Measurements from ENCODE around the gene TPSG1.

TPSG1 gene

DNA sequence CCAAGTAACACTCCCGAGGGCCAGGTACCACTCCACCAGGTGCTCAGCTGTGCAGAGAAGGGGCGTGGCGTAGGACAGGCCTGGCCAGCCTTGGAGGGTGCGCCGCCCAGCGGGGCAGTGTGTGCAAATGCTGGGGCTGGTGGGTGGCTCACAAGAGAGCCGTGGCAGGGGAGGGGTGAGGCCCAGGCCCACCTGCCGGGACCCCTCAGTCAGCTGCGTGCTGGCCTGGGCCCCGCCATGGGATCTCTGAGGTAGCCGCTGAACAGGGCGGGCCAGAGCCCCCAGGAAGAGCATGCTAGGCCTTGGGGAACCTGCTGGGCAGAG, 8.8 kb downstream of the TPSG1 start:
- H3K4me1 ChIP-seq (ENCODE audit: control insufficient read depth in 5 of 5, insufficient read depth in 5 of 5, low read length in 5 of 5) = no peaks in the 10 kb centered on the region
- H3K4me3 ChIP-seq (ENCODE audit: low read depth in 1 of 5, low read length in 5 of 5) = no peak overlapping the region
- H3K9me3 ChIP-seq (ENCODE audit: control insufficient read depth in 5 of 5, low read length in 5 of 5) = no peaks in the 10 kb centered on the region
- H3K9ac ChIP-seq (ENCODE audit: low read length in 5 of 5) = no peak overlapping the region
- no peaks in the 10 kb centered on the region for H3K36me3 ChIP-seq (ENCODE audit: control insufficient read depth in 5 of 5, insufficient read depth in 5 of 5, low read length in 5 of 5)
- H3K27ac ChIP-seq (ENCODE audit: low read depth, low read length) = no peak overlapping the region
- peaks cover 0 to 13% (median 2%) of the 10 kb centered on the region in 5 donors for H3K27me3 ChIP-seq (ENCODE audit: control insufficient read depth in 5 of 5, insufficient read depth in 4 of 5, low read length in 5 of 5)

DNA sequence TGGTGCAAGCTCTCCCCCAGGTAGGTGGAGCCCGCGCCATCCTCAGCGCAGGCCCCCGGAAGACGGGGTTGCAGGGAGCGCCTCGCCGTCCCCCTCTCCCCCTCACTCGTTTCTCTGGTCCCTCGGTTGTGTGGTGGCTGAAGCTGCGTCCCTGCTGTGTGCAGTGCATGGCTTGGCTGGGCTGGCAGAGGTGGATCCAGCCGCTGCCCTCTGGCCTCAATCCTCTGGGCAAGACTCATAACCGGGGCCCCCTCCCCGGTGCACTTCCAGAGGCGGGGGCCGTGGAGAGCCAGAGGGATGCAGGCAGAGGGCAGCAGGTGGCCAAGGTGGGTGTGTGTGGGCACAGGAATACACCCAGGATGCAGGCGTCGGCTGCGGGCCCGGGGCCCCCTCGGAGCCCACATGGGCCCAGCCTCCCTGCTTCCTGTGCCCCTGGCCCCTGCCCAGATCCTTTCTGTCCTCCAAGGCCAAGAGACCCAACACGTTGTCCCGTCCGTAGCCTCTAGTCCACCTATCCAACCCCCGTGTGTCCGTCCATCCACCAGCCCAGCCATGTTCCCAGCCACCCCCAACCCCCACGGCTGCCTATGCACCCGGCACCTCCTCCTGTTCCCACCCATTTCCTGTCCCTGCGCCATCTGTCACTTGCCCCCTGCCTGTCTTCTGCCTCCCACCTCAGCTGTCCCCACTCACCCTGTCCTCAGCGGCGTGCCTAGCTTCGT, 9.3 kb downstream of the TPSG1 start:
- no peak overlapping the region for H3K4me3 ChIP-seq (ENCODE audit: low read depth in 1 of 5, low read length in 5 of 5)
- no peak overlapping the region for H3K27ac ChIP-seq (ENCODE audit: low read depth, low read length)
- no peak overlapping the region for H3K9ac ChIP-seq (ENCODE audit: low read length in 5 of 5)
- no peaks in the 10 kb centered on the region for H3K36me3 ChIP-seq (ENCODE audit: control insufficient read depth in 5 of 5, insufficient read depth in 5 of 5, low read length in 5 of 5)
- peaks cover 0 to 13% (median 2%) of the 10 kb centered on the region in 5 donors for H3K27me3 ChIP-seq (ENCODE audit: control insufficient read depth in 5 of 5, insufficient read depth in 4 of 5, low read length in 5 of 5)
- H3K9me3 ChIP-seq (ENCODE audit: control insufficient read depth in 5 of 5, low read length in 5 of 5) = no peaks in the 10 kb centered on the region
- no peaks in the 10 kb centered on the region for H3K4me1 ChIP-seq (ENCODE audit: control insufficient read depth in 5 of 5, insufficient read depth in 5 of 5, low read length in 5 of 5)

DNA sequence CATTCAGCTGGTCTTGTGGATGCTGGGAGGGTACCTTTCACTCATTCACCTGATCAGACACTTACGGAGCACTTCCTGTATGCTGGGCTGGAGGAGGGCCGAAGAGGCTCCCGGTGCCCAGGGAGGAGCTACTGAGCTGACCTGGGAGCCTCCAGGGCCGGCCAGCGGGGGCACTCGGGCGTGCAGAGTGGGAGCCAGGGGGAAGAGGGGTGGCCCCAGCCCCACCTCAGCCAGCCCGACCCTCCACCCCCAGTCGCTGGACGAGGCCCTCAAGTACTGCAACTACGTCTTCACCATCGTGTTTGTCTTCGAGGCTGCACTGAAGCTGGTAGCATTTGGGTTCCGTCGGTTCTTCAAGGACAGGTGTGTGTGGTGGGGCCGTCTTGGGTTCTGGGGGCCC, 10.3 kb downstream of the TPSG1 start:
- H3K27me3 ChIP-seq (ENCODE audit: control insufficient read depth in 5 of 5, insufficient read depth in 4 of 5, low read length in 5 of 5) = peaks cover 0 to 13% (median 2%) of the 10 kb centered on the region in 5 donors
- no peak overlapping the region for H3K27ac ChIP-seq (ENCODE audit: low read depth, low read length)
- no peaks in the 10 kb centered on the region for H3K4me1 ChIP-seq (ENCODE audit: control insufficient read depth in 5 of 5, insufficient read depth in 5 of 5, low read length in 5 of 5)
- no peaks in the 10 kb centered on the region for H3K9me3 ChIP-seq (ENCODE audit: control insufficient read depth in 5 of 5, low read length in 5 of 5)
- no peak overlapping the region for H3K4me3 ChIP-seq (ENCODE audit: low read depth in 1 of 5, low read length in 5 of 5)
- no peaks in the 10 kb centered on the region for H3K36me3 ChIP-seq (ENCODE audit: control insufficient read depth in 5 of 5, insufficient read depth in 5 of 5, low read length in 5 of 5)
- H3K9ac ChIP-seq (ENCODE audit: low read length in 5 of 5) = no peak overlapping the region

DNA sequence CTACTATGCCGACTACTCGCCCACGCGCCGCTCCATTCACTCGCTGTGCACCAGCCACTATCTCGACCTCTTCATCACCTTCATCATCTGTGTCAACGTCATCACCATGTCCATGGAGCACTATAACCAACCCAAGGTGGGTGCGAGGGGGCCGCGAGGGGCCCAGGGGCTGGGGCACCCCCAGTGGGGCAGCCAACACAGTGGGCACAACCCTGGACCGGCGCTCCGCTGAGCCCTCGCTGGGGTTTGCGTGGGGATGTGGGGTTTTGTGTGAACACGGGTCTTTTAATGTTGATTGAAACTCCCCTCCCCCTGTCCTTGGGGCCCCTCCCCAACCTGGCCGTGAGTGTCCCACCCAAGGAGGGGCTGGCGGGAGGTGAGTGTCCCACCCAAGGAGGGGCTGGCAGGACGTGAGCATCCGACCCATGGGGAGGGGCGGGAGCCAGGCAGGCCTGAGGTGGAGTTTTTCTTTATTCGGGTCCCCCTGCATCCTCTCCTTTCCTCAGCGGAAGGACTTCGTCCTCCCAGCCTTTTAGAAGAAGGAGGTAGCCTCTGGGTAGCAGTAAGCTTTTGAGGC, 11.2 kb downstream of the TPSG1 start:
- Histone ChIP-seq H3K27ac (ENCODE audit: low read depth, low read length) (no peak overlapping the region), H3K27me3 (ENCODE audit: control insufficient read depth in 5 of 5, insufficient read depth in 4 of 5, low read length in 5 of 5) (peaks cover 0 to 13% (median 2%) of the 10 kb centered on the region in 5 donors), H3K9me3 (ENCODE audit: control insufficient read depth in 5 of 5, low read length in 5 of 5) (no peaks in the 10 kb centered on the region), H3K4me3 (ENCODE audit: low read depth in 1 of 5, low read length in 5 of 5) (no peak overlapping the region), H3K9ac (ENCODE audit: low read length in 5 of 5) (no peak overlapping the region), H3K4me1 (ENCODE audit: control insufficient read depth in 5 of 5, insufficient read depth in 5 of 5, low read length in 5 of 5) (no peaks in the 10 kb centered on the region), H3K36me3 (ENCODE audit: control insufficient read depth in 5 of 5, insufficient read depth in 5 of 5, low read length in 5 of 5) (no peaks in the 10 kb centered on the region)

DNA sequence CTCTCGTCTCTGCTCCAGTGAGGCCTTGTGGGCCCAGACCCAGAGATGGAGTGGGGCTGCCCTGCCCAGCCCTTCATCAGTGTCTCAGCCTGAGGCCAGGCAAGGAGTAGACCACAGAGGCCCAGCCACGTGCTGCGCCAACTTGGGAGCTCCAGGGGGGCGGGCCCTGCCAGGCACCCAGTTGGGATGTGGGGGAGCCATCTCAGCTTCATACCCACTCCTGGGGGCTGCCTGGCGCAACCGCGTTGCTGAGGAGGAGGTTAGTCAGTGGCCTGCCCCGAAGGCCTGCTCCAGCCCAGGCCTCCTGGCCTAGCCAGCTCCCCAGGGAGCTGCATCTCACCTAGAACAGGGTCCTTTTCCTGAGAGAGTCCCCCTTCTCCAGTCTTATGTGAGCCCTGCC, 11.8 kb downstream of the TPSG1 start:
- no peaks in the 10 kb centered on the region for H3K9me3 ChIP-seq (ENCODE audit: control insufficient read depth in 5 of 5, low read length in 5 of 5)
- no peaks in the 10 kb centered on the region for H3K36me3 ChIP-seq (ENCODE audit: control insufficient read depth in 5 of 5, insufficient read depth in 5 of 5, low read length in 5 of 5)
- H3K27me3 ChIP-seq (ENCODE audit: control insufficient read depth in 5 of 5, insufficient read depth in 4 of 5, low read length in 5 of 5) = peaks cover 0 to 12% (median 2%) of the 10 kb centered on the region in 5 donors
- no peak overlapping the region for H3K4me3 ChIP-seq (ENCODE audit: low read depth in 1 of 5, low read length in 5 of 5)
- no peaks in the 10 kb centered on the region for H3K4me1 ChIP-seq (ENCODE audit: control insufficient read depth in 5 of 5, insufficient read depth in 5 of 5, low read length in 5 of 5)
- H3K27ac ChIP-seq (ENCODE audit: low read depth, low read length) = no peak overlapping the region
- no peak overlapping the region for H3K9ac ChIP-seq (ENCODE audit: low read length in 5 of 5)

DNA sequence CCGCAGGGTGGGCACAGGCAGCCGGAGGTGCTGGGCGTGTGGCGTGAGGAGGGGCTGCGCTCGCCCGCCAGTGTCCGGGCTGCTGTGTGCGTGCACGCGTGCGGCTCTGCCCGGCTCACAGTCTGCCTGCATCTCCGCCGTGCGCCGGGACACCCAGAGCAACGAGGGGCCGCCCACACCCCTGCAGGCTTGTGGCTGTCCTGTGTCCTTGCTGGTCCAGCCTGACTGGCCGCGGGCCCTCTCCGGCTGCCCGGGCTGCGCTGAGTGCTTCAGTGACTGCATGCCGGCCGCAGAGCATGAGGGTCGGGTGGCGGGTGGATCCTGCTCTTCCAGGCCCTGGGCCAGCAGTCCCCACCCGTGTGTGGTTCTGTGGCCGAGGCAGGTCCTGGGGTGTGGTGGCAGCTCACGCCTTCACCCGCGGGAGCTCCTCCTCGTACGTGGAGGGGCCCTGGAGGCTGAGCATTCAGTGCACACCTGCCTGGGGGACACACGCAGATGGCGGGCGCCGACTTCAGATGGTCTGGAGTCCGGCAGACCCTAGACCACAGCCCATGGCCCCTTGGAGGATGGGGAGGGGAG, 12.4 kb downstream of the TPSG1 start:
- Histone ChIP-seq H3K36me3 (ENCODE audit: control insufficient read depth in 5 of 5, insufficient read depth in 5 of 5, low read length in 5 of 5) (no peaks in the 10 kb centered on the region), H3K27ac (ENCODE audit: low read depth, low read length) (no peak overlapping the region), H3K27me3 (ENCODE audit: control insufficient read depth in 5 of 5, insufficient read depth in 4 of 5, low read length in 5 of 5) (peaks cover 1 to 10% (median 3%) of the 10 kb centered on the region in 5 donors)

DNA sequence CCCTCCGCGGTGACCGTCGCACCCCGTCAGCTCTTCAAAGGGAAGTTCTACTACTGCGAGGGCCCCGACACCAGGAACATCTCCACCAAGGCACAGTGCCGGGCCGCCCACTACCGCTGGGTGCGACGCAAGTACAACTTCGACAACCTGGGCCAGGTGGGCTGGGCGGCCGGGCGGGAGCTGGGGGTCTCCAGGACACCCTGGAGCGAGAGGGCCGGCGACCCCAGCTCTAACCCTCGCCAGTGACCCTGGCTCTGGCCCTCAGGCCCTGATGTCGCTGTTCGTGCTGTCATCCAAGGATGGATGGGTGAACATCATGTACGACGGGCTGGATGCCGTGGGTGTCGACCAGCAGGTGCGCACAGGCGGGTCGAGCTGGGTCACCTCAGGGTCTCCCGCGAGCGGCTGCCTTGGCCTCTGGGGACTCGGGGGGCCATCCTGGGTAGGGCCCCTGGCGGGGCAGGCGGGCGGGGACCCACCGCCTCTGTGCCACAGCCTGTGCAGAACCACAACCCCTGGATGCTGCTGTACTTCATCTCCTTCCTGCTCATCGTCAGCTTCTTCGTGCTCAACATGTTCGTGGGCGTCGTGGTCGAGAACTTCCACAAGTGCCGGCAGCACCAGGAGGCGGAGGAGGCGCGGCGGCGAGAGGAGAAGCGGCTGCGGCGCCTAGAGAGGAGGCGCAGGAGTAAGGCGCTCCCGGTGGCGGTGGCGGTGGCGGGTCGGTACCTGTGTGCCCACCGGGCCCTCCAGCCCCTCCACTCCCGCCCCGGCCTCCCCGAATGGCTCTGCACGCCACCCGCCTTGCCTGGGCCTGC, 13.4 kb downstream of the TPSG1 start:
- Histone ChIP-seq H3K9me3 (ENCODE audit: control insufficient read depth in 5 of 5, low read length in 5 of 5) (no peaks in the 10 kb centered on the region), H3K9ac (ENCODE audit: low read length in 5 of 5) (no peak overlapping the region), H3K27ac (ENCODE audit: low read depth, low read length) (no peak overlapping the region), H3K4me3 (ENCODE audit: low read depth in 1 of 5, low read length in 5 of 5) (no peak overlapping the region), H3K4me1 (ENCODE audit: control insufficient read depth in 5 of 5, insufficient read depth in 5 of 5, low read length in 5 of 5) (no peaks in the 10 kb centered on the region), H3K27me3 (ENCODE audit: control insufficient read depth in 5 of 5, insufficient read depth in 4 of 5, low read length in 5 of 5) (peaks cover 2 to 9% (median 4%) of the 10 kb centered on the region in 5 donors), H3K36me3 (ENCODE audit: control insufficient read depth in 5 of 5, insufficient read depth in 5 of 5, low read length in 5 of 5) (no peaks in the 10 kb centered on the region)

More for the DNA sequence above, 12.4 kb downstream of the TPSG1 start:
- no peaks in the 10 kb centered on the region for H3K9me3 ChIP-seq (ENCODE audit: control insufficient read depth in 5 of 5, low read length in 5 of 5)
- no peak overlapping the region for H3K4me3 ChIP-seq (ENCODE audit: low read depth in 1 of 5, low read length in 5 of 5)
- no peak overlapping the region for H3K9ac ChIP-seq (ENCODE audit: low read length in 5 of 5)
- H3K4me1 ChIP-seq (ENCODE audit: control insufficient read depth in 5 of 5, insufficient read depth in 5 of 5, low read length in 5 of 5) = no peaks in the 10 kb centered on the region

DNA sequence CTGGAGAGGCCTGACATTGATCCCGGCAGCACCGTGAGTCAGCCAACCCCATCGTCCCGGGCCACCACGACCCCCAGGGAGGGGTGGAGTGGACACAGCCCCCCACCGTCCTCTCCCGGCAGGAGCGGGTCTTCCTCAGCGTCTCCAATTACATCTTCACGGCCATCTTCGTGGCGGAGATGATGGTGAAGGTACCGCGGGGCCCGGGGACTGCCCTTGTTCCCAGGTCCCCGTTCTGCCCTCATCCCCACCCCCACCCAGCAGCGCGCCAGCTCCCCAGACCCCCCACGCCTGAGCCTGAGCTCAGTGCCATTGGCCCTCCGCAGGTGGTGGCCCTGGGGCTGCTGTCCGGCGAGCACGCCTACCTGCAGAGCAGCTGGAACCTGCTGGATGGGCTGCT, 14.6 kb downstream of the TPSG1 start:
- Histone ChIP-seq H3K4me1 (ENCODE audit: control insufficient read depth in 5 of 5, insufficient read depth in 5 of 5, low read length in 5 of 5) (no peaks in the 10 kb centered on the region), H3K9ac (ENCODE audit: low read length in 5 of 5) (no peak overlapping the region), H3K36me3 (ENCODE audit: control insufficient read depth in 5 of 5, insufficient read depth in 5 of 5, low read length in 5 of 5) (no peaks in the 10 kb centered on the region), H3K27ac (ENCODE audit: low read depth, low read length) (no peak overlapping the region), H3K27me3 (ENCODE audit: control insufficient read depth in 5 of 5, insufficient read depth in 4 of 5, low read length in 5 of 5) (peaks cover 2 to 10% (median 4%) of the 10 kb centered on the region in 5 donors), H3K4me3 (ENCODE audit: low read depth in 1 of 5, low read length in 5 of 5) (no peak overlapping the region), H3K9me3 (ENCODE audit: control insufficient read depth in 5 of 5, low read length in 5 of 5) (no peaks in the 10 kb centered on the region)

DNA sequence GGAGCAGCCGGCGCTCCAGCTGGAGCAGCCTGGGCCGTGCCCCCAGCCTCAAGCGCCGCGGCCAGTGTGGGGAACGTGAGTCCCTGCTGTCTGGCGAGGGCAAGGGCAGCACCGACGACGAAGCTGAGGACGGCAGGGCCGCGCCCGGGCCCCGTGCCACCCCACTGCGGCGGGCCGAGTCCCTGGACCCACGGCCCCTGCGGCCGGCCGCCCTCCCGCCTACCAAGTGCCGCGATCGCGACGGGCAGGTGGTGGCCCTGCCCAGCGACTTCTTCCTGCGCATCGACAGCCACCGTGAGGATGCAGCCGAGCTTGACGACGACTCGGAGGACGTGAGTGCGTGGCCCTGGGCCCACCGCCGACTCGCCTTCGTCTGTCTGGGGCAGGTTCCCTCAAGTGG, 16.0 kb downstream of the TPSG1 start:
- Histone ChIP-seq H3K27ac (ENCODE audit: low read depth, low read length) (no peak overlapping the region), H3K4me3 (ENCODE audit: low read depth in 1 of 5, low read length in 5 of 5) (no peak overlapping the region), H3K9me3 (ENCODE audit: control insufficient read depth in 5 of 5, low read length in 5 of 5) (no peaks in the 10 kb centered on the region), H3K36me3 (ENCODE audit: control insufficient read depth in 5 of 5, insufficient read depth in 5 of 5, low read length in 5 of 5) (no peaks in the 10 kb centered on the region), H3K9ac (ENCODE audit: low read length in 5 of 5) (no peak overlapping the region), H3K4me1 (ENCODE audit: control insufficient read depth in 5 of 5, insufficient read depth in 5 of 5, low read length in 5 of 5) (no peaks in the 10 kb centered on the region), H3K27me3 (ENCODE audit: control insufficient read depth in 5 of 5, insufficient read depth in 4 of 5, low read length in 5 of 5) (peaks cover 0 to 9% (median 4%) of the 10 kb centered on the region in 5 donors)

All from subcutaneous abdominal adipose tissue (tissue), 5 donors.